ENCODE data around the gene GPC1.

The GPC1 gene

DNA sequence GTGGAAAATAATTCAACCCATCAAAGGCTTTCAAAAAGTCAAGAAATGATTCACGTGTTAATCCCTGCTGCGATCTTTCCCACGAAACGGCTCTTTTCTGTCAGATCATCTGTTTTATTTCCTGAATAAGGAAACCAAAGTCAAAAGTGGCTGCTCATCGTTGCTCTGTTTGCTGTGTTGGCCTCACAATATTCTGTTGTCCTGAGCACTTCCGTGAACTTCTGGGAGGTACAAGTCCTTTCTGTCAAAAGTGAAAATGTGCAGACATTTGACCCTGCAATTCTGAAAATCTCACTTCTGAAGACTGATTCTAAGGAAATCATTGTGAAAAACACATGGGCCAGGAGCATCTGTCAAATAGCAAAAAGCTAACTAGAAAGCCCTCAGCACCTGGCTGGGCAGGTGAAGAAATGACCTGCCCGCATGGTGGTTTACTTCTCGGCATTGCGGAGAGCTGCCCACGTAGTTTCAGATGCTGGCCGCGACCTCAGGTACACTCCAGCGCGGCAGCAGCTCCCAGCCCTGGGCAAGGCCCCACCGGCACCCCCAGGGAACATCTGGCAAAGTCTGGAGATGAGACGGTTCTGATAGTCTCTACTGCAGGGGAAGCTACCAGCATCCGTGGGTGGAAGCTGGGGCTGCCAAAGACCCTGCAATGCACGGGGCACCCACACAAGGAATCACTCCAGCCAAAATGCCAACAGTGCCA, 31.9 kb upstream of the GPC1 start:
- H3K4me3 ChIP-seq (ENCODE audit: insufficient read depth, low read depth, low read length), result no peak overlapping the region
- WGBS, 2 experiments, result 87% methylated on average over 18 of the region's 18 CpGs
- H3K27me3 ChIP-seq (ENCODE audit: control insufficient read depth, insufficient read depth, low read length, poor library complexity, severe bottlenecking), result no peaks in the 10 kb centered on the region

DNA sequence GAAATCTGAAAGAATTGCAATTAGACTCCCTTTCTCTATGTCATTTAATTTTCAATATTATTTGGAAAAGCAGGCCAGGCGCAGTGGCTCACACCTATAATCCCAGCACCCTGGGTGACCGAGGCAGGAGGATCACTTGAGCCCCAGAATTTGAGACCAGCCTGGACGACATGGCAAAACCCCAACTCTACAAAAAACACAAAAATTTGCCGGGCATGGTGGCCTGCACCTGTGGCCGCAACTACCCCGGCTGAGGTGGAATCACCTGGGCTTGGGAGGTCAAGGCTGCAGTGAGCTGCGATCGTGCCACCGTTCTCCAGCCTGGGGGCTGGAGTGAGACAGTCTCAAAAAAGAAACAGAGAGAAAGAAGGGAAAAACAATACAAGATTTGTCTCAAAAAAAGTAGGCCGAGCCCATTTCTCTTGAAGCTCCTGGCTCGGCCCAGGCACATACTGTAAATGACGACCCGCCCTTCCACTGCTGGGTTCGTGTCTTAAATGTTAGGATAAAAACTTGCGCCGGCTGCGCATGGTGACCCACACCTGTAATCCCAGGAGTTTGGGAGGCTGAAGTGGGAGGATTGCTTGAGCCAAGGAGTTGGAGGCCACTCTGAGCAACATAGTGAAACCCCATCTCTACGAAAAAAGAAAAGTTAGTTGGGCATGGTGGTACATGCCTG, 31.1 kb upstream of the GPC1 start:
- no peak overlapping the region for H3K27ac ChIP-seq (ENCODE audit: insufficient read depth, low read depth, low read length, poor library complexity, severe bottlenecking)
- H3K36me3 ChIP-seq (ENCODE audit: control insufficient read depth, insufficient read depth, low read length), result no peaks in the 10 kb centered on the region
- no peaks in the 10 kb centered on the region for H3K27me3 ChIP-seq (ENCODE audit: control insufficient read depth, insufficient read depth, low read length, poor library complexity, severe bottlenecking)
- peaks cover 2% of the 10 kb centered on the region for H3K4me1 ChIP-seq (ENCODE audit: control insufficient read depth, insufficient read depth, low read length)
- WGBS, 2 experiments, result 93 to 95% methylated on average over 18 of the region's 18 CpGs
- H3K9me3 ChIP-seq (ENCODE audit: control insufficient read depth, low read length), result no peaks in the 10 kb centered on the region
- H3K4me3 ChIP-seq (ENCODE audit: insufficient read depth, low read depth, low read length), result no peak overlapping the region

More for the DNA sequence above, 31.9 kb upstream of the GPC1 start:
- Histone ChIP-seq H3K27ac (ENCODE audit: insufficient read depth, low read depth, low read length, poor library complexity, severe bottlenecking) (no peak overlapping the region), H3K4me1 (ENCODE audit: control insufficient read depth, insufficient read depth, low read length) (peaks cover 5% of the 10 kb centered on the region), H3K36me3 (ENCODE audit: control insufficient read depth, insufficient read depth, low read length) (no peaks in the 10 kb centered on the region), H3K9me3 (ENCODE audit: control insufficient read depth, low read length) (no peaks in the 10 kb centered on the region)

GRCh38 chr2:240405133-240405532, 30.3 kb upstream of the GPC1 start:
- 95 to 96% methylated on average over 15 of the region's 15 CpGs for WGBS, 2 experiments
- Histone ChIP-seq H3K27ac (ENCODE audit: insufficient read depth, low read depth, low read length, poor library complexity, severe bottlenecking) (no peak overlapping the region), H3K27me3 (ENCODE audit: control insufficient read depth, insufficient read depth, low read length, poor library complexity, severe bottlenecking) (no peaks in the 10 kb centered on the region), H3K4me3 (ENCODE audit: insufficient read depth, low read depth, low read length) (no peak overlapping the region), H3K9me3 (ENCODE audit: control insufficient read depth, low read length) (no peaks in the 10 kb centered on the region), H3K36me3 (ENCODE audit: control insufficient read depth, insufficient read depth, low read length) (no peaks in the 10 kb centered on the region), H3K4me1 (ENCODE audit: control insufficient read depth, insufficient read depth, low read length) (no peaks in the 10 kb centered on the region)

- H3K27ac ChIP-seq (ENCODE audit: insufficient read depth, low read depth, low read length, poor library complexity, severe bottlenecking), result no peak overlapping the region
- no peak overlapping the region for H3K4me3 ChIP-seq (ENCODE audit: insufficient read depth, low read depth, low read length)
- H3K4me1 ChIP-seq (ENCODE audit: control insufficient read depth, insufficient read depth, low read length), result no peaks in the 10 kb centered on the region
- no peaks in the 10 kb centered on the region for H3K9me3 ChIP-seq (ENCODE audit: control insufficient read depth, low read length)
- 91 to 93% methylated on average over 9 of the region's 9 CpGs for WGBS, 2 experiments
- no peaks in the 10 kb centered on the region for H3K36me3 ChIP-seq (ENCODE audit: control insufficient read depth, insufficient read depth, low read length)
- no peaks in the 10 kb centered on the region for H3K27me3 ChIP-seq (ENCODE audit: control insufficient read depth, insufficient read depth, low read length, poor library complexity, severe bottlenecking)
Observed at GRCh38 chr2:240405684-240406313, 29.7 kb upstream of the GPC1 start.

GRCh38 chr2:240407090-240407489, 28.4 kb upstream of the GPC1 start:
- no peaks in the 10 kb centered on the region for H3K4me1 ChIP-seq (ENCODE audit: control insufficient read depth, insufficient read depth, low read length)
- 92 to 96% methylated on average over 9 of the region's 9 CpGs for WGBS, 2 experiments
- H3K27ac ChIP-seq (ENCODE audit: insufficient read depth, low read depth, low read length, poor library complexity, severe bottlenecking), result no peak overlapping the region
- no peaks in the 10 kb centered on the region for H3K9me3 ChIP-seq (ENCODE audit: control insufficient read depth, low read length)
- H3K27me3 ChIP-seq (ENCODE audit: control insufficient read depth, insufficient read depth, low read length, poor library complexity, severe bottlenecking), result no peaks in the 10 kb centered on the region
- no peaks in the 10 kb centered on the region for H3K36me3 ChIP-seq (ENCODE audit: control insufficient read depth, insufficient read depth, low read length)
- no peak overlapping the region for H3K4me3 ChIP-seq (ENCODE audit: insufficient read depth, low read depth, low read length)

DNA sequence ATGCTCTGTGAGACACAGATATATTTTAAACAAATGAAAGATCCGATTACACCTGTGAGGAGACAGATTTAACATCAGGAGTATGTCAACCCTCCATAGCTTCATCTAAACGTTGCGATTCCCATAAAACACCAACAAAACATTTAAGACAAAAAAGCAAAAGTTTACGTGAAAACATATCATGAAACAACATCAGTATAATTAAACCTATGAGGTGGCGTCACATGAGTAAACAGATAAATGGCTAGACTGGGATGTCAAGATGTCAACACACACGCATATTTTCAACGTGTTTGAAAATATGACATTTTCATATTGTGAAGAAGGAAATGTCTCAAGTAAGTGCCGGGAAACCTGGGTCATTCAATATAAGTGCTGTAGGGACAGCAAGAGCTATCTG, 25.5 kb upstream of the GPC1 start:
- 87 to 88% methylated on average over 8 of the region's 8 CpGs for WGBS, 2 experiments
- no peak overlapping the region for H3K27ac ChIP-seq (ENCODE audit: insufficient read depth, low read depth, low read length, poor library complexity, severe bottlenecking)
- H3K27me3 ChIP-seq (ENCODE audit: control insufficient read depth, insufficient read depth, low read length, poor library complexity, severe bottlenecking), result no peaks in the 10 kb centered on the region
- H3K4me1 ChIP-seq (ENCODE audit: control insufficient read depth, insufficient read depth, low read length), result peaks cover 2% of the 10 kb centered on the region
- H3K4me3 ChIP-seq (ENCODE audit: insufficient read depth, low read depth, low read length), result no peak overlapping the region
- H3K9me3 ChIP-seq (ENCODE audit: control insufficient read depth, low read length), result no peaks in the 10 kb centered on the region
- H3K36me3 ChIP-seq (ENCODE audit: control insufficient read depth, insufficient read depth, low read length), result no peaks in the 10 kb centered on the region

DNA sequence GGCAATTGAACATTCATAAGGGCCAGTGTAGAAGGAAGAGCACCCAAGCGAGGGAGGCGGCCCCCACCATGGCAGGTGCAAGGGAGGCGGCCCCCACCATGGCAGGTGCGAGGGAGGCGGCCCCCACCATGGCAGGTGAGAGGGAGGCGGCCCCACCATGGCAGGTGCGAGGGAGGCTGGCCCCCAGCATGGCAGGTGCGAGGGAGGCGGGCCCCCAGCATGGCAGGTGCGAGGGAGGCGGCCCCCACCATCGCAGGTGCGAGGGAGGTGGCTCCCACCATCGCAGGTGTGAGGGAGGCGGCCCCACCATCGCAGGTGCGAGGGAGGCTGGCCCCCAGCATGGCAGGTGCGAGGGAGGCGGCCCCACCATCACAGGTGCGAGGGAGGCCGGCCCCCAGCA, 24.7 kb upstream of the GPC1 start:
- Histone ChIP-seq H3K4me1 (ENCODE audit: control insufficient read depth, insufficient read depth, low read length) (peaks cover 2% of the 10 kb centered on the region), H3K27me3 (ENCODE audit: control insufficient read depth, insufficient read depth, low read length, poor library complexity, severe bottlenecking) (no peaks in the 10 kb centered on the region), H3K27ac (ENCODE audit: insufficient read depth, low read depth, low read length, poor library complexity, severe bottlenecking) (no peak overlapping the region), H3K36me3 (ENCODE audit: control insufficient read depth, insufficient read depth, low read length) (no peaks in the 10 kb centered on the region), H3K4me3 (ENCODE audit: insufficient read depth, low read depth, low read length) (no peak overlapping the region), H3K9me3 (ENCODE audit: control insufficient read depth, low read length) (no peaks in the 10 kb centered on the region)
- 88% methylated on average over 21 of the region's 21 CpGs for WGBS, 2 experiments

GRCh38 chr2:240411261-240412160, 24.0 kb upstream of the GPC1 start:
- Histone ChIP-seq H3K36me3 (ENCODE audit: control insufficient read depth, insufficient read depth, low read length) (no peaks in the 10 kb centered on the region), H3K4me1 (ENCODE audit: control insufficient read depth, insufficient read depth, low read length) (peaks cover 2% of the 10 kb centered on the region), H3K27ac (ENCODE audit: insufficient read depth, low read depth, low read length, poor library complexity, severe bottlenecking) (no peak overlapping the region), H3K4me3 (ENCODE audit: insufficient read depth, low read depth, low read length) (no peak overlapping the region), H3K27me3 (ENCODE audit: control insufficient read depth, insufficient read depth, low read length, poor library complexity, severe bottlenecking) (no peaks in the 10 kb centered on the region), H3K9me3 (ENCODE audit: control insufficient read depth, low read length) (no peaks in the 10 kb centered on the region)
- 85 to 87% methylated on average over 28 of the region's 28 CpGs for WGBS, 2 experiments

- no peaks in the 10 kb centered on the region for H3K36me3 ChIP-seq (ENCODE audit: control insufficient read depth, insufficient read depth, low read length)
- H3K27me3 ChIP-seq (ENCODE audit: control insufficient read depth, insufficient read depth, low read length, poor library complexity, severe bottlenecking), result no peaks in the 10 kb centered on the region
- H3K27ac ChIP-seq (ENCODE audit: insufficient read depth, low read depth, low read length, poor library complexity, severe bottlenecking), result no peak overlapping the region
- WGBS, 2 experiments, result 83 to 84% methylated on average over 15 of the region's 15 CpGs
- H3K4me3 ChIP-seq (ENCODE audit: insufficient read depth, low read depth, low read length), result no peak overlapping the region
- peaks cover 2% of the 10 kb centered on the region for H3K4me1 ChIP-seq (ENCODE audit: control insufficient read depth, insufficient read depth, low read length)
- no peaks in the 10 kb centered on the region for H3K9me3 ChIP-seq (ENCODE audit: control insufficient read depth, low read length)
Observed at GRCh38 chr2:240412211-240412861, 23.1 kb upstream of the GPC1 start.
